HG02763 (cell line): ENCODE measurements around the gene PIK3R3.

Experiments used
- ATAC-seq: cut with Tn5 transposase; IDR thresholded peaks from one replicate; pipeline ENCODE4 v1.9.1; 2021; ENCODE audit warnings: mild to moderate bottlenecking, moderate library complexity; ENCODE audit not compliant: unreplicated experiment

The PIK3R3 gene

GRCh38 chr1:46132529-46133180 lies at the start of gene PIK3R3:
TSS of gene PIK3R3 (minus strand) at chr1:46132629. CDS start at chr1:46131952, 677 bp downstream.
- peak; percentile 84 for ATAC-seq

GRCh38 chr1:46181343-46182260 lies 49.2 kb upstream of the PIK3R3 start:
- no peak for ATAC-seq

GRCh38 chr1:46180082-46180616 lies 47.7 kb upstream of the PIK3R3 start:
- ATAC-seq: no peak

- ATAC-seq: peak; percentile 40
Measured at GRCh38 chr1:46179138-46180081, 47.0 kb upstream of the PIK3R3 start.

GRCh38 chr1:46176211-46176865 lies 43.9 kb upstream of the PIK3R3 start, which contains the start of gene P3R3URF:
TSS of gene P3R3URF (minus strand) at chr1:46176488. CDS start at chr1:46176471, 17 bp downstream.
- ATAC-seq: no peak

GRCh38 chr1:46175243-46175642 lies 42.8 kb upstream of the PIK3R3 start:
- no peak for ATAC-seq

- no peak for ATAC-seq
Measured at GRCh38 chr1:46174448-46175231, 42.2 kb upstream of the PIK3R3 start, which contains the start of gene TSPAN1. TSS of gene TSPAN1 (plus strand) at chr1:46175087. CDS start at chr1:46181108, 6,021 bp downstream.

- ATAC-seq: no peak
Measured at GRCh38 chr1:46173361-46173856, 41.0 kb upstream of the PIK3R3 start.

- ATAC-seq: no peak
Measured at GRCh38 chr1:46172321-46172720, 39.9 kb upstream of the PIK3R3 start.

- no peak for ATAC-seq
Measured at GRCh38 chr1:46171871-46172270, 39.4 kb upstream of the PIK3R3 start.

- ATAC-seq: no peak
Measured at GRCh38 chr1:46171351-46171750, 38.9 kb upstream of the PIK3R3 start.

GRCh38 chr1:46169811-46170454 lies 37.5 kb upstream of the PIK3R3 start:
- no peak for ATAC-seq

GRCh38 chr1:46168477-46168876 lies 36.0 kb upstream of the PIK3R3 start:
- no peak for ATAC-seq

- ATAC-seq: no peak
Measured at GRCh38 chr1:46166521-46167462, 34.4 kb upstream of the PIK3R3 start.

- ATAC-seq: no peak
Measured at GRCh38 chr1:46160212-46160611, 27.8 kb upstream of the PIK3R3 start.

- ATAC-seq: no peak
Measured at GRCh38 chr1:46159516-46159915, 27.1 kb upstream of the PIK3R3 start.
